H9 (cell line): Measurements from ENCODE around the gene DOHH. TPM values are rescaled to one million over a fixed set of nuclear protein-coding genes. Genes with fewer than 3 reads are reported as not detected.

Source experiments
- DNase-seq: peaks from one replicate; pipeline ENCODE4 v3.0.0-alpha.2; 2017
- H2AFZ ChIP-seq: one replicate; pipeline ENCODE4 v1.6.1; 2013; ENCODE audit warnings: mild to moderate bottlenecking, low read length, control low read depth, moderate library complexity
- H2AK5ac ChIP-seq: 2 replicates; pipeline ENCODE4 v1.6.1; 2013; ENCODE audit warnings: low read length, control low read depth, mixed read lengths; ENCODE audit not compliant: insufficient read length
- H2BK120ac ChIP-seq: one replicate; pipeline ENCODE4 v1.6.1; 2013; ENCODE audit warnings: low read depth, mild to moderate bottlenecking, low read length, control low read depth, inconsistent platforms; ENCODE audit not compliant: poor library complexity, severe bottlenecking
- H2BK12ac ChIP-seq: 2 replicates; pipeline ENCODE4 v1.6.1; 2013; ENCODE audit warnings: low read length, control low read depth, mixed read lengths, low read depth; ENCODE audit not compliant: insufficient read length
- H2BK15ac ChIP-seq: 2 replicates; pipeline ENCODE4 v1.6.1; 2013; ENCODE audit warnings: low read depth, low read length, control low read depth
- H2BK20ac ChIP-seq: one replicate; pipeline ENCODE4 v1.6.1; 2013; ENCODE audit warnings: low read depth, mild to moderate bottlenecking, low read length, control low read depth, inconsistent platforms; ENCODE audit not compliant: poor library complexity, severe bottlenecking
- H2BK5ac ChIP-seq: 2 replicates; pipeline ENCODE4 v1.6.1; 2013; ENCODE audit warnings: low read length, control low read depth, mixed read lengths; ENCODE audit not compliant: insufficient read length
- H3K14ac ChIP-seq: 2 replicates; pipeline ENCODE4 v1.6.1; 2013; ENCODE audit warnings: low read length, control low read depth; ENCODE audit not compliant: insufficient read depth
- H3K18ac ChIP-seq: 2 replicates; pipeline ENCODE4 v1.6.1; 2013; ENCODE audit warnings: low read depth, mild to moderate bottlenecking, mixed read lengths, low read length, control low read depth; ENCODE audit not compliant: insufficient read length
- H3K23ac ChIP-seq: 2 replicates; pipeline ENCODE4 v1.6.1; 2013; ENCODE audit warnings: low read length, control low read depth, mixed read lengths, low read depth; ENCODE audit not compliant: insufficient read length
- H3K23me2 ChIP-seq: 2 replicates; pipeline ENCODE4 v1.6.1; 2013; ENCODE audit warnings: low read depth, mild to moderate bottlenecking, mixed read lengths, low read length, control low read depth; ENCODE audit not compliant: insufficient read length, poor library complexity, severe bottlenecking
- H3K27ac ChIP-seq: 2 replicates; pipeline ENCODE4 v1.5.1; 2013; ENCODE audit warnings: low read length, control low read depth, mixed read lengths, low read depth; ENCODE audit not compliant: insufficient read length
- H3K27me3 ChIP-seq: 2 replicates; pipeline ENCODE4 v1.6.1; 2013; ENCODE audit warnings: low read length, control low read depth, inconsistent platforms; ENCODE audit not compliant: insufficient read depth
- H3K4ac ChIP-seq: 2 replicates; pipeline ENCODE4 v1.6.1; 2013; ENCODE audit warnings: low read depth, mild to moderate bottlenecking, control low read depth, inconsistent platforms, low read length, moderate library complexity
- H3K4me1 ChIP-seq: 2 replicates; pipeline ENCODE4 v1.6.1; 2013; ENCODE audit warnings: low read length, control low read depth, inconsistent platforms; ENCODE audit not compliant: insufficient read depth
- H3K4me2 ChIP-seq: 2 replicates; pipeline ENCODE4 v1.6.1; 2013; ENCODE audit warnings: low read length, control low read depth, mixed read lengths; ENCODE audit not compliant: insufficient read length, insufficient read depth
- H3K56ac ChIP-seq: 2 replicates; pipeline ENCODE4 v1.6.1; 2013; ENCODE audit warnings: low read depth, mild to moderate bottlenecking, mixed read lengths, low read length, control low read depth; ENCODE audit not compliant: insufficient read length
- H3K79me1 ChIP-seq: 2 replicates; pipeline ENCODE4 v1.6.1; 2013; ENCODE audit warnings: low read depth, mild to moderate bottlenecking, moderate library complexity, low read length, control low read depth, inconsistent platforms; ENCODE audit not compliant: insufficient read depth, poor library complexity, severe bottlenecking
- H3K79me2 ChIP-seq: 2 replicates; pipeline ENCODE4 v1.6.1; 2013; ENCODE audit warnings: low read length, control low read depth, inconsistent platforms; ENCODE audit not compliant: insufficient read depth
- H3K9ac ChIP-seq: 2 replicates; pipeline ENCODE4 v1.6.1; 2013; ENCODE audit warnings: low read length, control low read depth, mixed read lengths; ENCODE audit not compliant: insufficient read length; ENCODE audit errors: extremely low read depth
- H3K9me3 ChIP-seq: one replicate; pipeline ENCODE4 v1.6.1; 2013; ENCODE audit warnings: low read depth, low read length, inconsistent platforms; ENCODE audit not compliant: control insufficient read depth
- H3T11ph ChIP-seq: one replicate; pipeline ENCODE4 v1.6.1; 2013; ENCODE audit warnings: mild to moderate bottlenecking, low read length, control low read depth, inconsistent platforms
- H4K20me1 ChIP-seq: one replicate; pipeline ENCODE4 v1.6.1; 2013; ENCODE audit not compliant: control insufficient read depth, insufficient read length, insufficient read depth
- H4K5ac ChIP-seq: 2 replicates; pipeline ENCODE4 v1.6.1; 2013; ENCODE audit warnings: low read depth, mild to moderate bottlenecking, mixed read lengths, low read length, control low read depth; ENCODE audit not compliant: insufficient read length
- H4K8ac ChIP-seq: replicated peaks from 2 replicates; pipeline ENCODE4 v1.6.1; 2013; ENCODE audit warnings: low read length, control low read depth, mixed read lengths, low read depth; ENCODE audit not compliant: insufficient read length
- H4K91ac ChIP-seq: 2 replicates; pipeline ENCODE4 v1.6.1; 2013; ENCODE audit warnings: low read depth, mild to moderate bottlenecking, moderate library complexity, mixed read lengths, low read length, control low read depth; ENCODE audit not compliant: insufficient read length
- H3K27ac Mint-ChIP-seq, 3 experiments: 2 replicates in 2 of 3; 3 replicates in 1 of 3; pipeline ENCODE4 v1.8.0; 2020 to 2021; ENCODE audit warnings: mixed read lengths in 3 of 3, mild to moderate bottlenecking in 1 of 3, moderate library complexity in 1 of 3
- H3K27me3 Mint-ChIP-seq: 2 replicates; pipeline ENCODE4 v1.8.0; 2021; ENCODE audit warnings: low read depth, mild to moderate bottlenecking, moderate library complexity, mixed read lengths
- H3K36me3 Mint-ChIP-seq, 3 experiments: 2 replicates in 2 of 3; 3 replicates in 1 of 3; pipeline ENCODE4 v1.8.0; 2020 to 2021; ENCODE audit warnings: low read depth in 3 of 3, mixed read lengths in 3 of 3; ENCODE audit not compliant: insufficient read depth in 1 of 3
- H3K4me1 Mint-ChIP-seq, 2 experiments: 2 replicates each; pipeline ENCODE4 v1.8.0; 2020; ENCODE audit warnings: mixed read lengths in 2 of 2
- H3K4me3 Mint-ChIP-seq, 2 experiments: 2 replicates in 1 of 2; 3 replicates in 1 of 2; pipeline ENCODE4 v1.8.0; 2020 to 2021; ENCODE audit warnings: mild to moderate bottlenecking in 2 of 2, mixed read lengths in 2 of 2, moderate library complexity in 1 of 2
- H3K9me3 Mint-ChIP-seq, 2 experiments: 2 replicates in 1 of 2; 3 replicates in 1 of 2; pipeline ENCODE4 v1.8.0; 2020; ENCODE audit warnings: mild to moderate bottlenecking in 2 of 2, mixed read lengths in 2 of 2, moderate library complexity in 1 of 2
- WGBS: extraction: QIAGEN DNeasy Blood & Tissue Kit; methylation state at CpG from one replicate; pipeline ENCODE4 v1.1.7; 2013; ENCODE audit warnings: missing lambda C conversion rate, low lambda C conversion rate, mixed read lengths; ENCODE audit not compliant: insufficient read length; ENCODE audit errors: extremely low coverage; 5-methylcytosine and 5-hydroxymethylcytosine counted together
- total RNA-seq: library from RNA; stranded (reverse); gene quantifications from 2 replicates; pipeline ENCODE4 v1.2.1, GENCODE V29; 2021
- TF ChIP-seq, protein P1 (sequence below): fragments of 200-600 bp; sonication (generic); conservative IDR thresholded peaks from 3 replicates; pipeline ENCODE4 v1.8.0; 2021; ENCODE audit warnings: antibody characterized with exemption, mild to moderate bottlenecking

Gene DOHH
- total RNA-seq, 1 experiment from 2014 or later = 16.5 TPM

DNA sequence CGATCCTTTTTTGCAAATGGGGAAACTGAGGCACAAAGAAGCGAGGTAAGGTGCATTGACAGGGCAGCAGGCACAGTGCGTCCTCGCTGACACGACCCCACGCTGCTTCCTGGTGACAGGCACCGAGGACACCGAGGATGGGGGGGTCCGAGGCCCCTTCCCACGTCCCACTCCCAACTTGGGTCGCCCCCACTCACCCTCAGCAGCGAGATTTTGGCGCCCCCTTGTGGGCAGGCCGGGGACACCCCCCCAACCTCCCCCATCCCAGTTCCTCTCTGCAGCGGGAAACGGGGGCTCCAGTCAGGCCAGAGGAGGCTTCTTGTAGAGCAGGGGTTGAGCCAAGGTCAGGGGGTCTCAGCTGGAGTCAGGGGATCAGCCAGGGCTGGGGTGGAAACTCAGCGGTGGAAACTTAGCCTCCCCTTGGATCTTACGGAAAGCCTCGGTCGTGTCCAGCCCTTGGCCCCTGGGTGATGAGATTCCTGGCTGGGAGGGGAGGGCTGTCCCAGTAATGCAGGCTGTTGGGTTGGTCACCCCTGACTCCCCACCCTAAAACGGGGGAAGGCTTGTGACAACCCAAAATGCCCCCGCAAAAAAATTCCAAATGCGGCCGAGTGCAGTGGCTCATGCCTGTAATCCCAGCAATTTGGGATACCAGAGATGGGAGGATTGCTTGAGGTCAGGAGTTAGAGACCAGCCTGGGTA is 28.4 kb downstream of the DOHH start:
- Histone ChIP-seq H2BK5ac (no peak overlapping the region), H4K5ac (no peak overlapping the region), H3K9me3 (no peaks in the 10 kb centered on the region), H4K20me1 (no peaks in the 10 kb centered on the region), H3K79me1 (no peaks in the 10 kb centered on the region), H3K23me2 (no peaks in the 10 kb centered on the region), H3K4me2 (no peak overlapping the region), H2BK15ac (no peak overlapping the region), H2AFZ (no peak overlapping the region), H3K23ac (no peak overlapping the region), H2AK5ac (no peak overlapping the region), H3K79me2 (no peaks in the 10 kb centered on the region), H4K8ac (no peak overlapping the region), H3K27me3 (peaks cover 3% of the 10 kb centered on the region; the same call in 1 of the 2 replicates), H2BK120ac (no peak overlapping the region), H3K56ac (no peak overlapping the region), H3K4ac (no peak overlapping the region), H3K14ac (no peak overlapping the region), H2BK12ac (no peak overlapping the region), H3K27ac (no peak overlapping the region), H3K4me1 (no peaks in the 10 kb centered on the region), H3T11ph (no peak overlapping the region), H3K9ac (no peak overlapping the region), H4K91ac (no peak overlapping the region), H2BK20ac (no peak overlapping the region), H3K18ac (no peak overlapping the region)
- H3K4me1 Mint-ChIP-seq = no peaks in the 10 kb centered on the region
- H3K9me3 Mint-ChIP-seq = peaks cover 11 to 22% of the 10 kb centered on the region in 2 experiments
- H3K27me3 Mint-ChIP-seq = peaks cover 40% of the 10 kb centered on the region
- TF ChIP-seq, protein P1, sequence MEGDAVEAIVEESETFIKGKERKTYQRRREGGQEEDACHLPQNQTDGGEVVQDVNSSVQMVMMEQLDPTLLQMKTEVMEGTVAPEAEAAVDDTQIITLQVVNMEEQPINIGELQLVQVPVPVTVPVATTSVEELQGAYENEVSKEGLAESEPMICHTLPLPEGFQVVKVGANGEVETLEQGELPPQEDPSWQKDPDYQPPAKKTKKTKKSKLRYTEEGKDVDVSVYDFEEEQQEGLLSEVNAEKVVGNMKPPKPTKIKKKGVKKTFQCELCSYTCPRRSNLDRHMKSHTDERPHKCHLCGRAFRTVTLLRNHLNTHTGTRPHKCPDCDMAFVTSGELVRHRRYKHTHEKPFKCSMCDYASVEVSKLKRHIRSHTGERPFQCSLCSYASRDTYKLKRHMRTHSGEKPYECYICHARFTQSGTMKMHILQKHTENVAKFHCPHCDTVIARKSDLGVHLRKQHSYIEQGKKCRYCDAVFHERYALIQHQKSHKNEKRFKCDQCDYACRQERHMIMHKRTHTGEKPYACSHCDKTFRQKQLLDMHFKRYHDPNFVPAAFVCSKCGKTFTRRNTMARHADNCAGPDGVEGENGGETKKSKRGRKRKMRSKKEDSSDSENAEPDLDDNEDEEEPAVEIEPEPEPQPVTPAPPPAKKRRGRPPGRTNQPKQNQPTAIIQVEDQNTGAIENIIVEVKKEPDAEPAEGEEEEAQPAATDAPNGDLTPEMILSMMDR = peak; percentile 88
- no peak for DNase-seq
- H3K4me3 Mint-ChIP-seq = no peak overlapping the region
- H3K36me3 Mint-ChIP-seq = peaks cover 0 to 4% (median 0%) of the 10 kb centered on the region in 3 experiments; a peak in 1 of 7 replicates
- WGBS = no CpG with 5 or more reads among the region's 24 CpGs
- no peak overlapping the region for H3K27ac Mint-ChIP-seq
